ENCODE data around the gene CHCHD1. TPM values are rescaled to one million over a fixed set of nuclear protein-coding genes. Genes with fewer than 3 reads are reported as not detected.
"Not testable (repeated sequence)": the region's sequence is repeated elsewhere in the genome, so short reads cannot be mapped to it uniquely, and the experiment has no call there.

The CHCHD1 gene
- polyA plus RNA-seq, 1 donor from 2014 or later = 54.4 TPM

- Mint-ChIP-seq H3K36me3 (peaks cover 2% of the 10 kb centered on the region), H3K4me1 (no peaks in the 10 kb centered on the region)
Measured at GRCh38 chr10:73819081-73819480, 37.2 kb downstream of the CHCHD1 start.

DNA sequence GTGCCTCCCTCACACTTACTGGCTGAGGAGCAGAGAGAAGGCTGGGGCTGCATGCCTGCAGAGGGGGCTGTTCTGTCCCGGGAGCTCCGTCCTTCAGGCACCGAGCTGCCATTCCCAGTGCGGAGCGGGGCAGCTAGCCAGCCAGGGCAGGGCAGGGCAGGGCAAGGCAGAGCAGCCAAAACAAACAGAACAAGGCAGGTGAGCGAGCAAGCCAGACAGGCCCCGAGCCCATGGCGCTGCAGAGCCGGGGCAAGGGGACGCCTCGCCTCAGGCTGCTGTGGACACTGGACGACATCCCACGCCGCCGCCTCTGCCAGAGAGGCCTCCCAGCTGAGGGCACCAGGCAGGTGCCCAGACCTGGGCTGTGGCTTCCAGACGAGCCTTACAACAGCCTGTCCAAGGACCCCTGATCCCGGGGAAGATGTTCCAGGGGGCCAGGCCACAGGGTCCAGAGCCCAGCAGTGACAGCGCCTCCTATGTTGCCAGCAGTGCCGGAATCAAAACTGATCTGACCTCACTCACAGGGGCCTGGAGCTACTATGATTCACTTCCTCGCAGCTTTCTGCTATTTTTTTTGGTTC, 37.8 kb downstream of the CHCHD1 start:
- H3K9me3 Mint-ChIP-seq = no peaks in the 10 kb centered on the region
- H3K36me3 Mint-ChIP-seq = peaks cover 2% of the 10 kb centered on the region
- peak overlapping the region in 1 of 3 donors; percentile 73 for H3K27ac Mint-ChIP-seq
- no peaks in the 10 kb centered on the region for H3K4me1 Mint-ChIP-seq
- no peak overlapping the region for H3K4me3 Mint-ChIP-seq
- no peaks in the 10 kb centered on the region for H3K27me3 Mint-ChIP-seq

More at GRCh38 chr10:73819081-73819480, 37.2 kb downstream of the CHCHD1 start:
- Mint-ChIP-seq H3K9me3 (no peaks in the 10 kb centered on the region), H3K27me3 (no peaks in the 10 kb centered on the region), H3K4me3 (no peak overlapping the region), H3K27ac (no peak overlapping the region)

DNA sequence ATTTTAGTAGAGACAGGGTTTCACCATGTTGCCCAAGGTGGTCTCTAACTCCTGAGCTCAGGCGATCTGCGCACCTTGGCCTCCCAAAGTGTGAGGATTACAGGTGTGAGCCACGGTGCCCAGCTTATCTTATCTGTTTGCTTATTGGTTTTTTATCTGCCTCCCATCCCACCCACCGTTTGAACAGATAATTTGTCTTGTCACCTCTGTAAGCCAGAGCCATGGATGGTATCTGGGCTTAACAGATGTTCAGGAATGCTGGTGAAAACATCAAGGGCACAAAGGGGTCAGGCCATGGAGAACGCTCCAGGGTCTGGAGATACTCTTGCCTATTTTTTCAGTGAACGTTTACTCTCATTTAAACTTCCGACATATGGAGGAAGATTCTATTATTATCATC, 41.5 kb downstream of the CHCHD1 start:
- Mint-ChIP-seq H3K27me3 (no peaks in the 10 kb centered on the region), H3K36me3 (peaks cover 3% of the 10 kb centered on the region), H3K27ac (no peak overlapping the region), H3K4me1 (no peaks in the 10 kb centered on the region), H3K4me3 (no peak overlapping the region), H3K9me3 (no peaks in the 10 kb centered on the region)

DNA sequence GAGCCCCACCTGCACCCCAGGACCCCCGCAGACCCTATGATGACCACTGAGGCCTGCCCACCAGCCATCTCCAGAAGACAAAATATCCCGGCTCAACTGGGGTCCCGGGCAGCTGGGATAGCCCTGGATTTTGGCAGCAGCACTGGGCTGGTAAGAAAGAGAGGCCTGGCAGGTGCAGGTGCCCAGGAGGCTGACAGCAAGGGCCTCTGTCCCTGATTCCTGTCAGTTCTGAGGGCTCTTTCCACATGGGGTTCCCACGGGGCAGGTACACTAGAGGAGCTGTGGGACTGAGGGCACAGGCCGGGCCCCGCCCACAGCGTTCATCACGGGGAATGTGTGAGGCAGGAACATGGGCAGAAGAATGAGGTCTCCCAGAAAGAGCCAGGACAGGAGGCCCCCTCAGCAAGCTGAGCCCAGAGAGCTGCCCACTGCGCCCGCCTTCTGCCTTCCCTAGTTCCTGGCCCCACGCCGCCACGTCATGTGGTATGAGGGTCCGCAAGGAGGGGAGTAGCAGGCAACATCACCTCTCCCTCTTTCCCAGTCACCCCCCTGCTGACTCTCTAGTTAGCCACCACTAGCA, 42.4 kb downstream of the CHCHD1 start:
- Mint-ChIP-seq H3K9me3 (no peaks in the 10 kb centered on the region), H3K36me3 (peaks cover 3% of the 10 kb centered on the region), H3K27me3 (no peaks in the 10 kb centered on the region), H3K4me3 (no peak overlapping the region), H3K4me1 (no peaks in the 10 kb centered on the region), H3K27ac (no peak overlapping the region)

DNA sequence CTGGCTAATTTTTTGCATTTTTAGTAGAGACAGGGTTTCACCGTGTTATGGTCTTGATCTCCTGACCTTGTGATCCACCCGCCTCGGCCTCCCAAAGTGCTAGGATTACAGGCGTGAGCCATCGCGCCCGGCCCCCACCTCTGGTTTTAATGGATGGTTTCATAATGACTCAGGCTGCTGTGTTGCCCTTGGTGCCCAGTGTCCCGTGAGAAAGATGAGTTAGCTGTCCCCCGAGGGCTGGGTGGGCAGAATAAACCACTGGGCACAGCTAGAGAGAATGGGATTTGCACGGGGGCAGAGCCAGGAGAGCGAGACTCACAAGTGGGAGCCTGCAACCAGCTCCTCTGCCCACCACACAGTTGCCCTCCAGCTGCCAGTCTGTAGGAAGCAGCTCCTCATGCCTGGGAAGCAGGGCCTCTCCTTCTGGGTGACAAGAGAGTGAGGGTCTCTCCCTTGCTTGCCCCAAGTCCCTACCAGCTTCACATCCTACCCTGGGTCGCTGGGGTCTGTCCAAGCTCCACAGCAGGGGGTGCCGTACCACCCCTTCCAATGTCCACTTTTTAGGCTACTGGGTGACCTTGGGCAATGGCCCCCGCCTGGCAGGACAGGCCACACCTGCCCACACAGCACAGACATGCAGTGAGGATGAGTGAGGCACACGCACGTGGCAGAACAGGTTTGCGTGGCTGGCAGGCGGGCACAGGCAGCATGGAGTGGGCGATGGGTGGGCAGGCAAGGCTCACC, 45.7 kb downstream of the CHCHD1 start:
- Mint-ChIP-seq H3K4me1 (no peaks in the 10 kb centered on the region), H3K27me3 (no peaks in the 10 kb centered on the region), H3K27ac (no peak overlapping the region), H3K9me3 (no peaks in the 10 kb centered on the region), H3K4me3 (no peak overlapping the region), H3K36me3 (peaks cover 3% of the 10 kb centered on the region)

DNA sequence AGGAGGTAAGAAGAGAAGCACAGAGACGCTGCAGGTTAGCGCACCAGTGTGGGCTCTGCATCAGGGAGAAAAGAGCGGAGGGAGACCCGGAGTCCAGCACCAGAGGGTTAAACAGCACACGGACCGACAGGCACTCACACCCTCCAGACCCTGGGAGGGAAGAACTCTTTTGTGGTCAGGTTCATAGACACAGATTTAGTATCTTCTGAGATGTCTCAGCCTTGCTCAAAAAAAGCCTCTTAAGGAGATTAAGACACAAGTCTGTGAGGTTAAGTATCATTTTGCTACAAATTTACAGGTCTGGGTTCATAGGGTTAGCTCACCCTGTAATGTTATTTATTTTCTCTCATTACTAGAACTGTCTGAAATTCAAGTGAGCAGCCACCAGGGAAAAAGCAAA, 46.3 kb downstream of the CHCHD1 start:
- Mint-ChIP-seq H3K27ac (no peak overlapping the region), H3K4me3 (no peak overlapping the region), H3K36me3 (peaks cover 3% of the 10 kb centered on the region), H3K4me1 (no peaks in the 10 kb centered on the region), H3K27me3 (no peaks in the 10 kb centered on the region), H3K9me3 (no peaks in the 10 kb centered on the region)

- H3K27ac Mint-ChIP-seq, H3K9me3 Mint-ChIP-seq: not testable (repeated sequence)
Measured at GRCh38 chr10:73829090-73829489, 47.2 kb downstream of the CHCHD1 start.

More at GRCh38 chr10:73829090-73829489, 47.2 kb downstream of the CHCHD1 start:
- not testable (repeated sequence) for H3K4me3 Mint-ChIP-seq, H3K4me1 Mint-ChIP-seq, H3K27me3 Mint-ChIP-seq, H3K36me3 Mint-ChIP-seq

Other genes with a start within 250 kb of the CHCHD1 start
- gene USP54, start 190.7 kb upstream of the CHCHD1 start, polyA plus RNA-seq = 0.75 TPM
- not detected for gene MYOZ1, start 140.6 kb upstream of the CHCHD1 start, polyA plus RNA-seq
- not detected for gene SYNPO2L, start 126.0 kb upstream of the CHCHD1 start, polyA plus RNA-seq
- 0.99 TPM for gene AGAP5, start 83.9 kb upstream of the CHCHD1 start, polyA plus RNA-seq
- 31.8 TPM for gene SEC24C, start 37.7 kb upstream of the CHCHD1 start, polyA plus RNA-seq
- gene ZSWIM8, start 3.6 kb downstream of the CHCHD1 start, polyA plus RNA-seq = 15.2 TPM
- gene NDST2, start 29.6 kb downstream of the CHCHD1 start, polyA plus RNA-seq = 21.4 TPM
- gene CAMK2G, start 92.5 kb downstream of the CHCHD1 start, polyA plus RNA-seq = 7.2 TPM
- not detected for gene PLAU, start 129.1 kb downstream of the CHCHD1 start, polyA plus RNA-seq
- gene VCL, start 216.1 kb downstream of the CHCHD1 start, polyA plus RNA-seq = 44.2 TPM